ENCODE measurements around the gene MAGEA4.
A peak's percentile ranks its signal among the peaks of the same experiment; 100 is the strongest.
"Not testable (repeated sequence)": the region's sequence is repeated elsewhere in the genome, so short reads cannot be mapped to it uniquely, and the experiment has no call there.

Gene MAGEA4

GRCh38 chrX:151912780-151913179 is at the start of gene MAGEA4:
MAGEA4 (plus strand) TSS chrX:151912889; CDS start chrX:151923665, 10,776 bp downstream.
- DNase-seq (ENCODE audit: low spot score), result no peak

GRCh38 chrX:151870602-151871001 is 42.1 kb upstream of the MAGEA4 start:
- DNase-seq (ENCODE audit: low spot score), result peak; percentile 1

- DNase-seq (ENCODE audit: low spot score), result peak; percentile 20
These were observed 41.4 kb upstream of the MAGEA4 start for GRCh38 chrX:151871244-151871643.

- no peak for DNase-seq (ENCODE audit: low spot score)
These were observed 39.6 kb upstream of the MAGEA4 start for GRCh38 chrX:151873096-151873495.

GRCh38 chrX:151875270-151876026 is 37.2 kb upstream of the MAGEA4 start:
- no peak for DNase-seq (ENCODE audit: low spot score)

GRCh38 chrX:151878574-151878973 is 34.1 kb upstream of the MAGEA4 start:
- no peak for DNase-seq (ENCODE audit: low spot score)

GRCh38 chrX:151879856-151880255 is 32.8 kb upstream of the MAGEA4 start:
- DNase-seq (ENCODE audit: low spot score), result no peak

GRCh38 chrX:151880895-151881294 is 31.8 kb upstream of the MAGEA4 start:
- DNase-seq (ENCODE audit: low spot score), result no peak

GRCh38 chrX:151889421-151889820 is 23.3 kb upstream of the MAGEA4 start:
- DNase-seq (ENCODE audit: low spot score), result no peak

GRCh38 chrX:151896734-151897474 is 15.8 kb upstream of the MAGEA4 start:
- peak; percentile 30 for DNase-seq (ENCODE audit: low spot score)

GRCh38 chrX:151899622-151900021 is 13.1 kb upstream of the MAGEA4 start:
- no peak for DNase-seq (ENCODE audit: low spot score)

GRCh38 chrX:151901826-151902225 is 10.9 kb upstream of the MAGEA4 start:
- no peak for DNase-seq (ENCODE audit: low spot score)

GRCh38 chrX:151902813-151903591 is 9.7 kb upstream of the MAGEA4 start:
- peak; percentile 70 for DNase-seq (ENCODE audit: low spot score)

- no peak for DNase-seq (ENCODE audit: low spot score)
These were observed 7.7 kb upstream of the MAGEA4 start for GRCh38 chrX:151904989-151905388.

- DNase-seq (ENCODE audit: low spot score), result no peak
These were observed 468 bp upstream of the MAGEA4 start for GRCh38 chrX:151912221-151912620.

- not testable (repeated sequence) for DNase-seq (ENCODE audit: low spot score)
These were observed 6.0 kb downstream of the MAGEA4 start for GRCh38 chrX:151918736-151919135.

GRCh38 chrX:151919610-151920009 is 6.9 kb downstream of the MAGEA4 start:
- no peak for DNase-seq (ENCODE audit: low spot score)

GRCh38 chrX:151920101-151920500 is 7.4 kb downstream of the MAGEA4 start:
- DNase-seq (ENCODE audit: low spot score), result no peak

- no peak for DNase-seq (ENCODE audit: low spot score)
These were observed 7.8 kb downstream of the MAGEA4 start for GRCh38 chrX:151920530-151920929.

- DNase-seq (ENCODE audit: low spot score), result no peak
These were observed 8.6 kb downstream of the MAGEA4 start for GRCh38 chrX:151921292-151921691.

GRCh38 chrX:151921866-151922265 is 9.2 kb downstream of the MAGEA4 start:
- DNase-seq (ENCODE audit: low spot score), result no peak

- DNase-seq (ENCODE audit: low spot score), result no peak
These were observed 10.0 kb downstream of the MAGEA4 start for GRCh38 chrX:151922692-151923091.

- no peak for DNase-seq (ENCODE audit: low spot score)
These were observed 11.0 kb downstream of the MAGEA4 start for GRCh38 chrX:151923648-151924047.
